ENCODE measurements around the gene DBN1. TPM values are rescaled to one million over a fixed set of nuclear protein-coding genes. Genes with fewer than 3 reads are reported as not detected.

DBN1 gene
- total and polyA plus RNA-seq, 2 of the 8 experiments (the other 6 are each of a cell fraction or from before 2014, with no cell fraction given), result 168 to 333 TPM

DNA sequence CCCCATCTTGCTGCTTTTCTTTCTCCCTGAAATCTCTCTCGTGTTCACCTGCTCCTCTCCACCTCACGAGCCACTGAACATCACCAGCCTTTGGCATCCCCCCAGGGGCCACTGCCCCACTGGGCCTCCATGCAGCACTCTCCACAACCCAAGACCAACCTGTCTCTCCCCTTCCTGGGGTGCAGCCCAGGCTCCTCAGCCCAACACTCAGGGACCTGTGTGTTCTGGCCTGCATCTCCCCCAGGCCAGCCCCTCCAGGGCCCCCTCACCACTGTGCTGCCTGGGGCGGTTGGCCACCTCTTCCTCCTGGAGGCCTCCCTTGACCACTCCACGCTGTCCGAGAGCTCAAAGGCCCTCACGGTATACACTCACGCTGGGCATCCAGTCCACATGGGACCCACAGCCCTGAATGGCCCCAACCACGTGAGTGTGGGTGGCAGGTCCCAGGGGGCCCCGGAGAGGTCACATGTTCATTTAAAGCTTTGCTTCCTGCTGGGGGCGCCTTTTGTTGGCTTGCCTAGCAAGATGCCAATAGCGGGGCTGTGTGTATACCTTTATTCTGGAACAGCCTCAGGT, 36.6 kb upstream of the DBN1 start (continued):
- TF ChIP-seq YY1 (IDR thresholded peaks at IDR 0.05; ENCODE audit: low read depth, low read length) (no peak), SRF (IDR thresholded peaks at IDR 0.05; ENCODE audit: low read depth, low read length) (no peak), TAF1 (IDR thresholded peaks at IDR 0.05; ENCODE audit: low read depth, low read length) (no peak)
